GM18873 (cell line): ENCODE results near the gene PITPNB.

ENCODE experiments used
- ATAC-seq: cut with Tn5 transposase; IDR thresholded peaks from one replicate; pipeline ENCODE4 v1.9.1; 2021; ENCODE audit warnings: mild to moderate bottlenecking, moderate library complexity, moderate number of reproducible peaks; ENCODE audit not compliant: unreplicated experiment, low FRiP score

The PITPNB gene

GRCh38 chr22:27805841-27806240, 113.2 kb downstream of the PITPNB start:
- no peak for ATAC-seq

DNA sequence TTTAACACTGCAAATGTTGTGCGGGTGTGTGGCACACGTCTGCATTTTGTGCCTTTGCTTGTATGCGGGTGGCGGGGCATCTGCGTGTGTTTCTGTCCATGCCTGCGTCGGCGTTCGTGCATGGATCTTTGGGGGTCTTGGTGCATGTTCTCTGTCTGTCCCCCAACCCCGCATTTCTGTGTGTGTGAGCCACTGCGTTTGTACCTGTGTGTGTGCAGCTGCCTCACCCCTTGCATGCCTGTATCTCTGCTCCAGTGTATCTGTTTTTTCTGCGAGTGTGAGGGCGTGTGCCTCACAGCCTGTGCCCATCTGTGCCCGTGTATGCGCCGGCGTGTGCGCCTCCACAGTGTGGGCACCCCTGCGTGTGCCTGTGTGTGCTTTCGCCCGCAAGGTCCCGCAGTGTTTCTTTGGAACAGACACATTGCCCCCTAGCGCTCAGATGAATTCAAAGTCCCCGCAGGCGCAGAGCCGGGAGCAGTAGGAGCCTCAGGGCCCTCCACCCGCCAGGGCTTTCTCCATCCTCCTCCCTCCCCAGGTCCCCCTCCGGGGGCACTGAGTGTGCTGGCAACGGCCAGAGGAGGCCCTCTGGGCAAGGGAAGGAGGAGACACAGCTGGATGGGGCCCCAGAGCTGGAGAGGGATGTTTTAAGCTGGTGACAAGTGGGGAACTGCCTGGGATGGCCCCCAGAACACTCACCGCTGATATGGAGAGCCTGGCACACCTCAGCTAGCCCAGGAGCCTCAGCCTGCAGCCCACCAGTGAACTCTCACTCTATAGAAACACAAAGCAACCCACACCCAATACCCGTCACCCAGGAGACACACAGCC, 114.4 kb downstream of the PITPNB start:
- no peak for ATAC-seq

DNA sequence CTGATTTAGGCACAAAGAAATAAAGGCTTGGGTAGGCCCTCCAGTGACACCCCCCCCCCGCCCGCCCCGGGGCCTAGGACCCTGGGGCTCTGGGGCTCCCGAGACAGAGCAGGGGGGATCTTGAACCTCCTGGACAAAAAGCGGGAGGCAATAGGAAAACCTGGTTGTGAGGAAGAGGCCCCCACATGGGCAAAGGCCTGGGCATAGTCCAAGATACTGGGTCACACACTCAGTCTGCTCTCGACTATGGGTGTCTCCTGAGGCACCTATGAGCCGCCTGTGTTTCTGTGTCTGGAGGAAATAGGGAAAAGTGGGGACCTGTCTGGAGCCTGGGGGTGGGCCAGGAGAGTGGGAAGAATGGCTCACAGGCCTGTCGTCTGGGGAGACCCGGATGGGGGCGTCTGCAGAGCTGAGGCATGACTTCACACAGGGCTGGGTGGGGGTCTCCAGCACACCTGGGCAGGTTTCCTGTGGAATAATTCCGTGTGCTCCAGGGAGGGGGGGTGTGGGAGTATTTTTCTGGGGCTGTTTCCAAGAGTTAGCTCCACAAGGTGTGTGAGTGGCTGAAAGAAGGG, 115.1 kb downstream of the PITPNB start:
- ATAC-seq: no peak

GRCh38 chr22:27802346-27803073, 116.5 kb downstream of the PITPNB start:
- no peak for ATAC-seq
